ENCODE results near the gene RLBP1.

Gene RLBP1

GRCh38 chr15:89186803-89187202 lies 34.6 kb downstream of the RLBP1 start (continued):
- no peak for TF ChIP-seq KLF8 (tag by site-specific recombination; IDR thresholded peaks at IDR 0.05)

DNA sequence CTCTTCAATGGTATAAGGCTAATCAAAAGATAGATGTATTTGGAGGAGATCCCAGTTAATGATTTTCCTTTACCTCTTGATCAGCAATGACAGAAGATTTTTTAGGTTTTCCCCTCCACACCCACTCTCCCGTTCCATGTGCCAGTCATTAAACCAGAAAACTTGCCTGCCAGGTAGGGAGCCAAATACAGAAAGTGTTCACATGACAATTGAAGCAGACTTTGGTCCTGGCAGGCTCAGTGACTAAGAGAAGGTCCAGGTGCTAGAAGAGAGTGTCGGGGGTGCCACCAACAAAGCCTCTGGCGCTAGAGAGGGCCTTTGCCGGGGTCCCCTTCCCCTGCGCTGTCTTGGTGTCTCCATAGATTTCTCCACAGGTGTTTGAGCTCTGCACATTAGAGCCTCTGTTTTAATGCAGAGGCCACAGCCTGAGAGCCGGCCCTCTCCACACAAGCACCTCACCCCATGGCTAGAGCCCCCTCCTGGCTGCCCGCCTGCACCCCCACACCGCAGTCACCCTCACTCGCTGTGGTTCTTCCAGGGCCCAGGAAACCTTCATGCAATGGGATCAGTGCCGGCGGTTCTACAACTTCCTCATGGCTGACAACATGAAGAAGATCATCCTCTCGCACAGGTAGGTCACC lies 36.4 kb downstream of the RLBP1 start:
- CTCF ChIA-PET, result interaction anchor here (0.7 kb wide), 1 partner anchor 22 kb away, joined by 4 read pairs; no protein-coding TSS in a partner anchor
- no peaks in the 10 kb centered on the region for H3K9me3 ChIP-seq (ENCODE audit: control insufficient read depth, insufficient read depth, low read depth, low read length)

DNA sequence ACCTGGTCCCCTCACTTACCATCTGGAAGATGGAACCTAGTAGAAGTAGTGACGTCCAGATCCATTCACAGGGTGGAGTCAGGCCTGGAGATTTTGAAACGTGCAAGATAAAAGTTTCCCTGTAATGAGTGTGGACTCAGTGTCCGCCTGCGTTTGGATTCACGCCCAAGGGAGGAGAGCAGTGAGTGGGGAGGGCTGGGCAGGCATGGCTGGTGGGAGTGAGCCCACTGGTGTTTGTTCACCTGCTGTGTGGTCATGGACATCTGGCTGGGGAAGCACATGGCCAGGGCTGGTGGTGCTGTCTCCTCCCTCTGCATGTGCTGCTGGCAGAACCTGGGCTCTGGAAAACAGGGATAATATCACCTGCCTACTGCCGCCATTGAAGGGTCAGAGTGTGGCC lies 37.0 kb downstream of the RLBP1 start:
- ChIA-PET CTCF (interaction anchor here (1.0 to 8.7 kb wide), 3 partner anchors 9 to 297 kb away, joined by 3 to 110 read pairs (median 5); no protein-coding TSS in a partner anchor), POLR2A (no interaction called here)
- H3K27ac ChIP-seq (ENCODE audit: extremely low read depth, low read depth, low read length), result no peak overlapping the region
- H3K4me3 ChIP-seq (ENCODE audit: low read depth, low read length), result no peak overlapping the region
- TF ChIP-seq ZNF184 (tag by site-specific recombination; IDR thresholded peaks at IDR 0.05) (no peak), EGR2 (tag by site-specific recombination; IDR thresholded peaks at IDR 0.05; ENCODE audit: low read depth) (peak; percentile 59; the same call in 1 of the 2 replicates), PBX3 (CRISPR knock-in tag; IDR thresholded peaks at IDR 0.05) (no peak), ZNF768 (tag by site-specific recombination; IDR thresholded peaks at IDR 0.05) (no peak), ZNF341 (tag by site-specific recombination; IDR thresholded peaks at IDR 0.05; ENCODE audit: low read depth) (no peak), RBAK (tag by site-specific recombination; IDR thresholded peaks at IDR 0.05) (no peak), ZNF830 (tag by site-specific recombination; IDR thresholded peaks at IDR 0.05; ENCODE audit: low read depth) (no peak), PRDM1 (tag by site-specific recombination; IDR thresholded peaks at IDR 0.05) (no peak), ZFP3 (tag by site-specific recombination; IDR thresholded peaks at IDR 0.05; ENCODE audit: low read depth) (no peak), ZNF654 (tag by site-specific recombination; IDR thresholded peaks at IDR 0.05; ENCODE audit: low read depth) (no peak), BCL11B (tag by site-specific recombination; IDR thresholded peaks at IDR 0.05; ENCODE audit: low read depth) (no peak), SETDB1 (IDR thresholded peaks at IDR 0.05; ENCODE audit: insufficient read length, low read length) (no peak), ZFHX2 (tag by site-specific recombination; conservative IDR thresholded peaks at IDR 0.05) (peak; percentile 25; the same call in 1 of the 2 replicates), YY2 (tag by site-specific recombination; IDR thresholded peaks at IDR 0.05) (no peak), CTCF (tag by site-specific recombination; IDR thresholded peaks at IDR 0.05) (no peak)
- H3K36me3 ChIP-seq (ENCODE audit: control insufficient read depth in 2 of 2, insufficient read depth in 1 of 2, low read length in 2 of 2), result peaks cover 12 to 37% of the 10 kb centered on the region in 2 experiments; a peak in 2 of 3 replicates
- H3K9me3 ChIP-seq (ENCODE audit: control insufficient read depth, insufficient read depth, low read depth, low read length), result no peaks in the 10 kb centered on the region
- H3K4me1 ChIP-seq (ENCODE audit: control insufficient read depth, insufficient read depth, low read length), result no peaks in the 10 kb centered on the region

More for the DNA sequence above, 36.4 kb downstream of the RLBP1 start:
- TF ChIP-seq ZSCAN16 (tag by site-specific recombination; IDR thresholded peaks at IDR 0.05) (no peak), ZNF155 (tag by site-specific recombination; IDR thresholded peaks at IDR 0.05) (no peak), ZNF221 (tag by site-specific recombination; IDR thresholded peaks at IDR 0.05; ENCODE audit: borderline replicate concordance) (no peak), ZNF677 (tag by site-specific recombination; IDR thresholded peaks at IDR 0.05) (no peak), ZFHX2 (tag by site-specific recombination; conservative IDR thresholded peaks at IDR 0.05) (no peak), SALL2 (tag by site-specific recombination; IDR thresholded peaks at IDR 0.05; ENCODE audit: borderline replicate concordance) (no peak)
- TF ChIP-seq, protein P1, sequence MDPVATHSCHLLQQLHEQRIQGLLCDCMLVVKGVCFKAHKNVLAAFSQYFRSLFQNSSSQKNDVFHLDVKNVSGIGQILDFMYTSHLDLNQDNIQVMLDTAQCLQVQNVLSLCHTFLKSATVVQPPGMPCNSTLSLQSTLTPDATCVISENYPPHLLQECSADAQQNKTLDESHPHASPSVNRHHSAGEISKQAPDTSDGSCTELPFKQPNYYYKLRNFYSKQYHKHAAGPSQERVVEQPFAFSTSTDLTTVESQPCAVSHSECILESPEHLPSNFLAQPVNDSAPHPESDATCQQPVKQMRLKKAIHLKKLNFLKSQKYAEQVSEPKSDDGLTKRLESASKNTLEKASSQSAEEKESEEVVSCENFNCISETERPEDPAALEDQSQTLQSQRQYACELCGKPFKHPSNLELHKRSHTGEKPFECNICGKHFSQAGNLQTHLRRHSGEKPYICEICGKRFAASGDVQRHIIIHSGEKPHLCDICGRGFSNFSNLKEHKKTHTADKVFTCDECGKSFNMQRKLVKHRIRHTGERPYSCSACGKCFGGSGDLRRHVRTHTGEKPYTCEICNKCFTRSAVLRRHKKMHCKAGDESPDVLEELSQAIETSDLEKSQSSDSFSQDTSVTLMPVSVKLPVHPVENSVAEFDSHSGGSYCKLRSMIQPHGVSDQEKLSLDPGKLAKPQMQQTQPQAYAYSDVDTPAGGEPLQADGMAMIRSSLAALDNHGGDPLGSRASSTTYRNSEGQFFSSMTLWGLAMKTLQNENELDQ (tag by site-specific recombination; IDR thresholded peaks at IDR 0.05; ENCODE audit: low read depth), result no peak
- TF ChIP-seq, protein P2, sequence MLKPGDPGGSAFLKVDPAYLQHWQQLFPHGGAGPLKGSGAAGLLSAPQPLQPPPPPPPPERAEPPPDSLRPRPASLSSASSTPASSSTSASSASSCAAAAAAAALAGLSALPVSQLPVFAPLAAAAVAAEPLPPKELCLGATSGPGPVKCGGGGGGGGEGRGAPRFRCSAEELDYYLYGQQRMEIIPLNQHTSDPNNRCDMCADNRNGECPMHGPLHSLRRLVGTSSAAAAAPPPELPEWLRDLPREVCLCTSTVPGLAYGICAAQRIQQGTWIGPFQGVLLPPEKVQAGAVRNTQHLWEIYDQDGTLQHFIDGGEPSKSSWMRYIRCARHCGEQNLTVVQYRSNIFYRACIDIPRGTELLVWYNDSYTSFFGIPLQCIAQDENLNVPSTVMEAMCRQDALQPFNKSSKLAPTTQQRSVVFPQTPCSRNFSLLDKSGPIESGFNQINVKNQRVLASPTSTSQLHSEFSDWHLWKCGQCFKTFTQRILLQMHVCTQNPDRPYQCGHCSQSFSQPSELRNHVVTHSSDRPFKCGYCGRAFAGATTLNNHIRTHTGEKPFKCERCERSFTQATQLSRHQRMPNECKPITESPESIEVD (tag by site-specific recombination; IDR thresholded peaks at IDR 0.05), result no peak
- Histone ChIP-seq H3K36me3 (ENCODE audit: control insufficient read depth in 2 of 2, insufficient read depth in 1 of 2, low read length in 2 of 2) (peaks cover 12 to 41% of the 10 kb centered on the region in 2 experiments; a peak in 2 of 3 replicates), H3K4me3 (ENCODE audit: low read depth, low read length) (no peak overlapping the region), H3K27ac (ENCODE audit: extremely low read depth, low read depth, low read length) (no peak overlapping the region), H3K4me1 (ENCODE audit: control insufficient read depth, insufficient read depth, low read length) (no peaks in the 10 kb centered on the region)
- POLR2A ChIA-PET, result no interaction called here

Measured in HEK293 (cell line).